HG03469 (cell line): Measurements from ENCODE around the gene CLIP1.
"Not testable (repeated sequence)": the region's sequence is repeated elsewhere in the genome, so short reads cannot be mapped to it uniquely, and the experiment has no call there.

Source experiments
- ATAC-seq: cut with Tn5 transposase; IDR thresholded peaks from one replicate; pipeline ENCODE4 v1.9.1; 2021; ENCODE audit warnings: mild to moderate bottlenecking, moderate library complexity, moderate number of reproducible peaks; ENCODE audit not compliant: unreplicated experiment

The CLIP1 gene

DNA sequence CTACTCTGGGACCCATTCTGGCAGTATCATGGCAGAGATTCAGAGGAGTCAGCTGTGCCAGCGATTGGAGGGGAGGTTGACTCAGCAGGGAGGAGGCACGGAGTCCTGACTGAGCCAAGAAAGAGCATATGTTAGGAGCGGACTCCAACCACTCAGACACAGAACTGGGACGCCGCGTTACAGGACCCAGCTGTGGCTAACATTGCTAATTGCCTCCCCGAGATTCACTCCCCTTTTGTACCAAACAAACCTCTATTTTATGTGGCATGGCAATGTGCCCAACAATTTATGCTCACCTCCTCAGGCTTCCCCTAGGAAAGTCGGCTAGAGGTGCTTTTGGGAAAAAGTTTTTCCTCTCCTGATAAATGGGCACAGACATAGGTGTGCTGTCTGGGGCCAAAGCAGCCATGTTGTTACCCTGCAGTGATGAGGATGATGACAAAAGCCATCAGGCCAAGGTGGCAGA is 15.2 kb upstream of the CLIP1 start:
- ATAC-seq, result no peak

DNA sequence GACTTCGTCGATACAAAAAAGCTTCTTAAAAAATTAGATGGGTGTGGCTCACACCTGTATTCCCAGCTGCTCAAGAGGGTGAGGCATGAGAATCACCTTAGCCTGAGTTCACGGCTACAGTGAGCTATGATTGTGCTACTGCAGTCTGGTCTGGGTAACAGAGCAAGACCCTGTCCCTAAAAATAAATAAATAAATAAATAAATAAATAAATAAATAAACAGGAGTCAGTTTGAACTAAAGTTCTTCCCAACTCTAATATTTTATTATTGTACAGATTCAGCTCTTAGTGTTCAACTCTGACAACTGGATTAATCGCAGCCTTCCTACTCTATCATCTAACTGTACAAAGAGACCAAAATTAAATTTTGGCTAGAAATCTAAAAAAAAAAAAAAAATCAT is 12.7 kb upstream of the CLIP1 start:
- no peak for ATAC-seq

DNA sequence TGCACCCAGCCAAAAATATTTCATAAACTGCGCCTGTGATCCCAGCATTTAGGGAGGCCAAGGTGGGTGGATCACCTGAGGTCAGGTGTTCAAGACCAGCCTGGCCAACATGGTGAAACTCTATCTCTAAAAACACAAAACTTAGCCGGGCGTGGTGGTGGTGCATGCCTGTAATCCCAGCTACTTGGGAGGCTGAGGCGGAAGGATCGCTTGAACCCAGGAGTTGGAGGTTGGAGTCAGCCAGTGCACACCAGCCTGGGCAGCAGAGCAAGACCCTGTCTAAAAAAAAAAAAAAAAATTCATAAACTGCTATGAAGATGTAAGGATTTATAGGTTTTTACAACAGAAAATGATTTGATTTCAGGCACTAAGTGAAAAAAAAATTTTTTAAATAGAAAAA is 6.6 kb upstream of the CLIP1 start:
- not testable (repeated sequence) for ATAC-seq

DNA sequence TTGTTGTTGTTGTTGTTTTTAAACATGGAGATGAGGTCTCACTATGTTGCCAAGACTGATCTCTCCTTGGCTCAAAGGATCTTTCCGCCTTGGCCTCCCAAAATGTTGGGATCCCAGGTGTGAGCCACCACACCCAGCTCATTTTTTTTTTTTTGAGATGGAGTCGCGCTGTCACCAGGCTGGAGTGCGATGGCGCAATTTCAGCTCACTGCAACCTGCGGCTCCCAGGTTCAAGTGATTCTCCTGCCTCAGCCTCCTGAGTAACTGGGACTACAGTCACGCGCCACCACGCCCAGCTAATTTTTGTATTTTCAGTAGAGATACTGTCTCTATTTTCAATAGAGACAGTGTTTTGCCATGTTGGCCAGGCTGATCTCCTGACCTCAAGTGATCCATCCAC is 4.9 kb upstream of the CLIP1 start:
- no peak for ATAC-seq

DNA sequence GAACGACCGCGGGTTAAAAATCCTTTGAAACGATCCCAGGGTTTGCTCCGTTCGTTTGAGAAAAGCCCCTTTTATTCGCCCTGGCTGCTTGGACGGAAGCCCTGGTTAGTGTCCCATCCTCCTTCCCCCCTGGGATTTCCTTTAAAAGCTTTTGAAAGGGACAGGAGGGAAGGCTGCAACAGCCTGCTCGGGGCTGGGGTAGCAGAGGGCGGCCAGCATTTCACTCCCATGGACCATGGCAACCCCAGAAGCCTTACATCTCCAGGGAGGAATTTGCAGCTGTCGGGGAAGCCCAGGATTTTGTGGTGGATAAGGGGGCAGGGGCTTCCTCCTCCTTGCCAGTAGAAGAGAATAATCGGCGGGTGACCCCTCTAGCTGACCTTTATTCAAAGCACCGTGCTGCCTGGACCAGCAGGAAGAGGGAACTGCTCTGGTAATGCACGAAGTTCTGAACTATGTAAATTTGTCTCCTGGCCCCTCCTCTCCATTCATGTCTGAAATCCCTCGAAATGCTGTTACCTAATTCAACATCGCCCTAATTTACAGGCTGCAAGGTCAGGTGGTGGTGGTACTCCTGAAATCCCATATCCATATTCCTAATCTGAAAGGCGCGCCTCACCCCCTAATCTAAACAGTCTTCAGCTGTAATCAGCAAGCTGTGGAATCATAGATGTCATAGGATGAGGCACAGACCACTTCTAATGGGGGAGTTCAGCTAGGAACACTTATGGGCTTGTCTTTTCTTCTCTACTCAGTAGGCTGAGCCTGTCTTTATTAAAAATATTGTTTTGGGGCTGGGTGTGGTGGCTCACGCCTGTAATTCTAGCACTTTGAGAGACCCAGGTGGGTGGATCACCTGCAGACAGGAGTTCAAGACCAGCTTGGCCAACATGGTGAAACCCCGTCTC is 1.0 kb upstream of the CLIP1 start:
- ATAC-seq, result no peak

DNA sequence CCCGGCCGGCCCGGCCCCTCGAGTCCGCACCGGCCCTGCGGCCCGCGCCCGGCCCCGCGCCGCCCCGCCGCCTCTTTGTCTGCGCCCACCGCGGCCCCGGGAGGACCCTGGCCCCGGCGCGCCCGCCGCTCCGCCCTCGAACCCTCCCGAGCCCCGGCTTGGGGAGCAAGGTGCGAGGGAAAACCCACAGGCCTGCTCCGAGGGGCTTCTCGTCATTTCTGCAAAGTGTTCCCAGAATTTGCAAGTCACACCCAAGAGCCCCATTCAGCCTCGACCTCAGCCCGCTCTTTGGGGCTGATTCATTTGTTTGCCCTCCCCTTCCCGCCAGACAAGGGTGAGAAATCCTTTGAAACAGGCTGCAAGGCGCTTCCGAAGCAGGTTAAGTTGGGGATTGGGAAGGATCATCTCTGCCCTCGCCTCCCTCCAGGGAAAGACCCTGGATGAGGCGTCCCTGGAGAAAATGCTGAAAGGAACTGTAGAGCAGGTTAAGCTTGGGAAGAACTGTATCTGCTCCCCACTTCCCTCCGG is 325 bp upstream of the CLIP1 start:
- ATAC-seq, result no peak

DNA sequence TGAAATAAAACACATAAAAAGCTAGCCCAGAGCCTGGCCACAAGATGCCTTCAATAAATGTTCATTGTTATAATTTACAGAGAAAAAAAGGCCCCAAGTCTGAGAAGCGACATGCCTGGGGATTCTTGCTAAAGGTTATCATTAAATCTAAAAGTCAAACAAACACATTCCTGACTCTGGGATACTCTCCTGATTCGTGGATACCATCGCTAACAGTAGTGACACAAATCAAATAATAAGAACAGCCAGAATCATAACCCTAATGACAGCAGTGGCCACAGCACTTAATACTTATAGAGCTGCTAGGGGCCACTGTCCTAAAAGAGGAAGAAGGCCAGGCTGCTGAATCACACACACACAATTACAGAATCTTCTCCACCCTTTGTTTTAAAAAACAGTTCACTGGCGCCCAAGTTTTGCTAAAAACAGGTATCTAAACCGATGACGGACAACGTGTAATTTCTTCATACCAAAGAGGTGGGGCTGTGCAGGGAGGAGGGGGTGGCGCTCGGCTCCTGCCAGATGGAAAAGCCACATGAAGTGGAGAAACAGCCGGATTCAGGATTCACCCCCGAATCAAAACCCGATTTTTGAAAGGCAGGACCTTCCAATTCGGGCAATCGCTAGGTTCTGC is 1.2 kb downstream of the CLIP1 start:
- ATAC-seq, result no peak

DNA sequence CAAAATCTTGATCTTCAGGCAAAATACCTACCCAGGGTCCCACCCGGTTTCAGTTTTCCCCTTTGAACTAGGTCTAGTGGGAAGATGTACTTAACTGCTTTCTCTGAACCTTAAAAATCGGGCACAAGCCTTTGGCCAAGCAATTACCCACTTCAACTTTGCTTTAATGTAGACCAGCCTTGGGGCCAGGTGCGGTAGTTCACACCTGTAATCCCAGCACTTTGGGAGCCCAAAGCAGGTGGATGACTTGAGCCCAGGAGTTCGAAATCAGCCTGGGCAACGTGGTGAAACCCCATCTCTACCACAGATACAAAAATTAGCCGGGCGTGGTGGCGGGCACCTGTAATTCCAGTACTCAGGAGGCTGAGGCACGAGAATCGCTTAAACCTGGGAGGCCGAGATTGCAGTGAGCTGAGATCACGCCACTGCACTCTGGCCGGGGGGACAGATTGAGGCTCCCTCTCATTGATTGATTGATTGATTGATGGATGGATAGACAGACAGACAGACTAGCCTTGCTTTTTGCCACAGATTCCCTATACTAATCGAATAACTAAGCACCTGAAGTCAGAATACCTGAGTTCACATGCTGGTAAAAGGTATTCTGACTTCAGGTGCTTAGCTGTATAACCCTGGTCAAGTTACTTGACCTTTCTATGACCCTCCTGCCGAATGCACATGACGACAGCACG is 1.9 kb downstream of the CLIP1 start:
- ATAC-seq, result no peak

DNA sequence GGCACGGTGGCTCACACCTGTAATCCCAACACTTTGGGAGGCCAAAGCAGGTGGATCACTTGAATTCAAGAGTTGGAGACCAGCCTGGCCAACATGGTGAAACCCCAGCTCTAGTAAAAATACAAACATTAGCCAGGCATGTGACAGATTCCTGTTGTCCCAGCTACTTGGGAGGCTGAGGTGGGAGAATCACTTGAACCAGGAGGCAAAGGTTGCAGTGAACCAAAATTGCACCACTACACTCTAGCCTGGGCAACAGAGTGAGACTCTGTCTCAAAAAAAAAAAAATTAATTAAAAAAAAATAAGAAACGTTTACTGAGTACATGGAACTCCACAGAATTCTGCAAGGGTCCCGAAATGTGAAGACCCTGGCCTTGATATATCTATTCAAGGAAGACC is 3.4 kb downstream of the CLIP1 start:
- not testable (repeated sequence) for ATAC-seq

DNA sequence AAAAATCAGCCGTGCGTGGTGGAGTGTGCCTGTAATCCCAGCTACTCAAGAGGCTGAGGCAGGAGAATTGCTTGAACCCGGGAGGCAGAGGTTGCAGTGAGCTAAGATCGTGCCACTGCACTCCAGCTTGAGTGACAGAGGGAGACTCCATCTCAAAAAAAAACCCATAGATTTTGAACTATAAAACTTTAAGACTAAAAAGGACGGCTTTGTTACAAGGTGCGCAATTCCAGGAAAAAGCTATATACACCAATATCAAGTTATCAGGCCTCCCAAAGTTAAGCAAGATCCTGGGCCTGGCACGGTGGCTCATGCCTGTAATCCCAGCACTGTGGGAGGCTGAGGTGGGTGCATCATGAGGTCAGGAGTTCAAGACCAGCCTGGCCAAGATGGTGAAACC is 6.8 kb downstream of the CLIP1 start:
- ATAC-seq, result not testable (repeated sequence)

DNA sequence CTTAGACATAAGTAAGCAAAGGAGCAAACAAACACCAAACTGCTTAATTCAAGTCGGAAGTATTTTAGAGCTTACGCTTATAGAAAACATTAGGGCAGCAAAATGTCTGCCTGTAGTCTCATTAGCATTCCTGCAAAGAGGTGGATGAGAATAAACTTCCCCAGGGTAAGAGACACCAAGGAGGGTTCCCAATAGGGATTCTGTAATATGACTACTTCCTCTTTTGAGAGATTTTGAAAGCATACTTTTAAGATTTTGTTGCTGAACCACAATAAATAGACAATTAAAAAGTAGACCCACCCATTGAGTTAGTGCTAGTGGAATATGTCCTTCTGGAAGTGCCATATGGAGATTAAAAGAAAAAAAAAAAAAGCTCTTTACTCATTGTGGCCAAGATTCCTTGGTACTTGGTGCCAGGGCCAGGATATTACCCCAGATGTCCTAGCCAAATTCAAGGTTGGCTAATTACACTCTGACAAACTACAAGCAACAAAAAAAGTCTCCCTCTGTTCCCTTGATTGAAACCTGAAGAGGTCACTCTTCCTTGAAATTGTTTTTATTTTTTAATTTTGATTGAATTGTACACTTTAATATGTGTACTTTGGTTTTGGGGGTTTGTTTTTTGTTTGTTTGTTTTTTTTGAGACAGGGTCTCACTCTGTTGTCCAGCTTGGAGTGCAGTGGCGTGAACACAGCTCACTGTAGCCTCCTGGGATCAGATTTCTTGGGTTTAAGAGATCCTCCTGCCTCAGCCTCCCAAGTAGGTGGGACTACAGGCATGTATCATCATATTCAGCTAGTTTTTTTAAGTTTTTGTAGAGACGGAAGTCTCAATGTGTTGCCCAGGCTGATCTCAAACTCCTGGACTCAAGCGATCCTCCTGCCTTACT is 8.7 kb downstream of the CLIP1 start:
- no peak for ATAC-seq

DNA sequence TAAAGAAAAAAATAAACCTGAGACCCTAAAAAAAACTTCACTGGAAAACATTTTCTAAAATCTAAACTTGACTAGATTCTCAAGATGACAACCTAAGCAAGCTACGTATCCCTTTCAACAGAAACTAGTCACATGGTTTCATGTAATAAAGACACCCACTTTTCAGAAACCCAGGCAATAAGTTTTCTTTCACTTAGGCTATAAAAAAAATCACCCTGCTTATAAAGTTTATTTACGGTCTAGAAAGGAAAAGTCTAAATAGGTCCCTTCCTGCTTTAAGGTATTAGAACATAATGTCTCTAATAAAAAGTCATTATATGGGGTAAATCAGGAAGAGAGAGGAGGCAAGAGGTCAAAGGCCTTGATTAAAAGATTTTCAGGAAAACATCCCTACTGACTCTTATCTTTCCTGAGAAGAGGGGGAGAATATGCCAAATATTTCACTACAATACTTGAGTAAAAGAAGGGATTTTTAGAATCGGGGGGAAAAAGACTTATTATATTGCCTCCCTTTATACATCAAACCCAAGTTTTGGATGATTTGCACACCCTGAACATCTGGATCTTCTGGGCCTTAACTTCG is 9.5 kb downstream of the CLIP1 start:
- no peak for ATAC-seq

DNA sequence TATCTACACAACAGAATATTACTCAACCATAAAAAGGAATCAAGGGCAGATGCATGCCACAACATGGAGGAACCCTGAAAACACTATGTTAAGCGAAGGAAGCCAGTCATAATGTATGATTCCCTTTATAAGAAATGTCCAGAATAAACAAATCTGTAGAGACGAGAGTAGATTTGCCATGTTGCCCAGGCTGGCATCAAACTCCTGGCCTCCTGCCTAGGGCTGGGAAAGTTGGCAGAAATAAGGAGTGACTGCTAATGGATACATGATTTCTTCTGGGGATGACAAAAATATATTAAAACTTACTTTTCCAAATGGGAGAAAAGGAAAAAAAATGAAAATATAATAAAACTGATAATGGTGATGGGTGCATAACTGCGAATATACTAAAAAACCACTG is 10.9 kb downstream of the CLIP1 start:
- ATAC-seq, result no peak

DNA sequence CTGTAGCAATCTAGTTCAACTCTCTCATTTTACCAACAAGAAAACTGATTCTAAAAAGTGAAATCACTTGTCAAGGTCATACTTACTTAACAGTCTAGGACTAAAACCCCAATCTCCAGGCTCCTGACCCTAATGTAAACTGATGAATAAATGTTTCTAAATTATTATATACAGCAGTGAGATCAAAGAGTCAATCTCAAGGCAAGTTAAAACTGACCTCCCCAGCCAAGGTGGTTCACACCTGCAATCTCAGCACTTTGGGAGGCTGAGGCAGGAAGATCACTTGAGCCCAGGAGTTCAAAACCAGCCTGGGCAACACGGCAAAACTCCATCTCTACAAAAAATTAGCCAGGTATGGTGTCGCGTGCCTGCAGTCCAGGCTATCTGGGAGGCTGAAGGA is 15.3 kb downstream of the CLIP1 start:
- ATAC-seq, result no peak

DNA sequence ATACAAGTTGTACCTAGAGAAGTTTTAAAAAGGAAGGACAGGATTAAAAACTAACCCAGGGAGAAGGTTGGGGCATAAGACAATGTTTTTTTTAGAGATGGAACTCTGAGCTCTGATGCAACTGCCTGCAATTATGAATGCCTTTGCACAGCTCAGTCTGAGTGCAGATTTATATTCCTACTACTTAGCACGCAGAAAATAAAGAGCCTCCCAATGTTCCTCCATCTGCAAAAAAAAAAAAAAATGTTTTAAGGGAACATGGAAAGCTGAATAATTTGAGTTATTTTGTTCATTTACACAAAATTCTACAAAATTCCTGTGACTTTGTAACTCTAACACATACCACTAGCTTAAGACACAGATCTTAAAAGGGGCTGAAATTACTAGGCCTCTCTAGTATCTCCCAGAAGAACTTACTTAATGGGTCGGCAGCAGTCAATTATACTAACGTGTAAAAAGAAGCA is 15.7 kb downstream of the CLIP1 start:
- ATAC-seq, result no peak

DNA sequence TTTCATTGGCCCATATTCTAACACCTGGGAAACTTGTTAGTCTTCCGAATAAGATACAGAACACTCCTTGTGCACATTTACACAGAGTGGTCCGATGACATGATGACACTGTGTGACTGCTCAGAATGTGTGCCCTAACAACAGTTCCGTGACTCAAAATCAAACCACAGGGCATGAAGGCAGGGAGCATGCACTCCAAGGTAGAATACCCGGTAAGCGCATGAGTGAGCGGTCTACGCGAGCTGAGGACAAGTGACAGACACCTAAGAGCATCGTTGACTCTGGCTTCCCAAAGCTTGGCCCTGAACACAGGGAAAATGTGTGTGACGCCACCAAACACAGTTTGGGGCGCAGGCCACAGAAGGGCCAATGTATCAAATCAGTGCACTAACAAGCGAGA is 18.6 kb downstream of the CLIP1 start:
- no peak for ATAC-seq

DNA sequence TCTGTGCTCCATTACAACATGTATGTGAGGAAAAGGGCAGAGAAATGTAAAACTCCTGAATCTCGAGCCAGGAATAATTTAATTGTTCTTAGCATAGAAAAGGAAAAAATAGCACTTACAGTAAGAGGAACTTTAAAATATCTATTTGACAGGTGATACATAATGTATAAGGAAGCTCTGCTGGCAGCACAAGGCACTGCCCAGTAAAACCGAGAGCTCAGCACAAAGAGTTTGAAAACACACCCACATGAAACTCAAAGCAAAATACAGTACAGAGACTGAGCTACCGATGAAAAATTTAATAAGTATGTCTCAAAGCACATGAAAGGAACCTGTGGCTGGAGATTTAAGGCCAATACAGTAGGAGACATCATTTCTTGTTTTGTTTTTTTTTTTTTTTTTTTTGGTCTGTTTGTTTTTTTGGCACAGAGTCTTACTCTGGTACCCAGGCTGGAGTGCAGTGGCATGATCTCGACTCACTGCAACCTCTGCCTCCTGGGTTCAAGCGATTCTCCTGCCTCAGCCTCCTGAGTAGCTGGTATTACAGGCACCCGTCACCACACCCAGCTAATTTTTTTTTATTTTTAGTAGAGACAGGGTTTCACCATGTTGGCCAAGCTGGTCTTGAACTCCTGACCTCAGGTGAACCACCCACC is 19.2 kb downstream of the CLIP1 start:
- no peak for ATAC-seq

DNA sequence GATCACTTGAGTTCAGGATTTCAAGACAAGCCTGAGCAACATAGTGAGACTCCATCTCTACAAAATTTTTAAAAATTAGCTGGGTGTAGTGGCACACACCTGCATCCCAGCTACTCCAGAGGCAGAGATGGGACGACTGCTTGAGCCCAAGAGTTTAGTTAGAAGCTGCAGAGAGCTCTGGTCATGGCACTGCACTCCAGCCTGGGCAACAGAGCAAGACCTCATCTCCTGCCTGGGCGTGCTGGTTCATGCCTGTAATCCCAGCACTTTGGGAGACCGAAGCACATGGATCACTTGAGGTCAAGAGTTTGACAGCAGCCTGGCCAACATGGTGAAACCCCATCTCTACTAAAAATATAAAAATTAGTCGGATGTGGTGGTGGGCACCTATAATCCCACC is 20.2 kb downstream of the CLIP1 start:
- ATAC-seq, result no peak

DNA sequence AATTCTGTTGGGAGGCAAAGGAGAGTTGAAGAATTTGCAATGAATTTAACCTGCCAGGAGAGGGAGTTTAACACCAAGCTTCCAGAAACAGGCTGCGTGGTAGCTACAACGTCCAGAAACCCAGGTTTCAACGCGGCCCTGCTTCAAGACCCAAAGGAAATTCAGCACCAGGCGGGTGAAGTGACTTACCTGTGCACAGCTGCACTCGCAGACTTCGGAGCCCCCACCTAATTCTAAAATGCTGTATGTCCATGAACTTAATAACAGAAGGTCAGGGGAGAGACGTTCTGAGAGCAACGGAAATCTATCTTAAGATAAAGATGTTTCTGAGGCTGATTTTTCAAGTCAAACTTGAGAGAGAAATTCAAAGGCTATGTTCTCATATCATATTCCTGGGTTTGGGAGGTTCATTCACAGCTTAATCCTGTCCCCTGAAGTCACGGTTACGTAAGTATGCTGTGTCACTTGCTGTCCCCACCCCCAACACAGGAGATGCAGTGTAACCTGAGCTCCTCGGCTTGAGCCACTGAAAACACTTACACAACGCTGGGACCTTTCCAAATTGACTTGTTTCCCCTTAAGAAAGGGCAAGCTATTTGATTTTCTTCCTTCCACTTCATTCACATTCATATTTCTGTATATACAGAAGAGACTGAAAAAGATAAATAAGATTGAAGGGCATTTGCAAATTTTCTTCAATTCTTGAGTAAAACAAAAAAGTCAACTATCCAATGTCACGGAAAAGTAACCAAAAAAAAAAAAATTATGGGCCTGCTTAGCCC is 22.7 kb downstream of the CLIP1 start:
- no peak for ATAC-seq
